ENCODE measurements around the gene GPR108. TPM values are rescaled to one million over a fixed set of nuclear protein-coding genes. Genes with fewer than 3 reads are reported as not detected.
"Not testable (repeated sequence)": the region's sequence is repeated elsewhere in the genome, so short reads cannot be mapped to it uniquely, and the experiment has no call there.

Gene GPR108
- 48.7 and 75.2 TPM in 2 replicates for total RNA-seq

GRCh38 chr19:6737284-6737872, at the start of gene GPR108:
Gene GPR108 (minus strand): TSS chr19:6737580. CDS start chr19:6737576, 4 bp downstream.
- peak; percentile 100 for DNase-seq (ENCODE audit: extremely low read depth, low read depth, low spot score)

DNA sequence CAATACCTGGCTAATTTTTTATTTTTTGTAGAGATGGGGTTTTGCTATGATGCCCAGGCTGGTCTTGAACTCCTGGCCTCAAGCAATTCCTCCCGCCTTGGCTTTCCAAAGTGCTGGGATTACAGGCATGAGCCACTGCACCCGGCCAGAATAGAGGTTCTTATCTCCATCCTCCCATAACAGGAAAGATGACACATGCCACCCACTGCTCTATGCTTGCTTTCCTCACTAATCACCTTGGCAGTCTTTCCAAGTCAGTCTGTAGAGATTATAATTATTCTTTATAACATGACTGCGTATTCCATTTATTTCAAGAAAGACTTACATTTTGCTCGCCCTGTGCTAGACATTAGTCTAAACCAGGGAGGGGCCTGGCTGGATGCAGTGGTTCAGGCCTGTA, 41.8 kb upstream of the GPR108 start:
- no peak for DNase-seq (ENCODE audit: extremely low read depth, low read depth, low spot score)

- DNase-seq (ENCODE audit: extremely low read depth, low read depth, low spot score): no peak
Measured at GRCh38 chr19:6778386-6778785, 41.0 kb upstream of the GPR108 start.

DNA sequence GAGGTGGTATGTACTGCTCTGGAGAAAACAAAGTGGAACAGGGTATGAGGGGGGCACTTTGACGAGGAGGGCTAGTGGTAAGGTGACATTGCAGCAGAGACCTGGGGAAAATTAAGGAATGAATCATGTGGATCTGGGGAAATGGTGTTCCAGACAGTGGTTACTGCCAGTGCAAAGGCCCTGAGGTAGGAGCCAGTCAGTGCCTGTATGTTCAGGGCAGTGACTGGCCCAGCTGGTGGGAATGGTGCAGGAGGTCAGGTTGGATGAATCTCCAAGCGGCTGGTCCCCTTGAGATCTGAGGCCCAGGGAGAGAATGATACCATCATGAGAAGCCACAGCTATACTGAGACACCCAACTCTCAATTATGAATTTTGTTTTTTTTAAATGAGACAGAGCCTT, 40.1 kb upstream of the GPR108 start:
- no peak for DNase-seq (ENCODE audit: extremely low read depth, low read depth, low spot score)

DNA sequence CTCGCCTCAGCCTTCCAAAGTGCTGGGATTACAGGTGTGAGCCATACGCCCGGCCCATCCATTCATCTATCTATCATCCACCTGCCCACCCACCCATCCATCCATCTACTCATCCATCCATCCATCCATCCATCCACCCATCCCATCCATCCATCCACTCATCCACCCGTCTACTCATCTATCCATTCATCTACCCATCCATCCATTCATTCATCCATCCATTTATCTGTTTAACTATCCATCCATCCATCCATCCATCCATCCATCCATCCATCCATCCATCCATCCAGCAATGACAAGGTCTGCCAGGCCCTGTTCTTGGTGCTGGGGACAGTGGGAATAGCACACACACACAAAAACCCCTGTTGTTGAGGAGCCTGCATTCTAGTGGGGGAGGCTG, 39.6 kb upstream of the GPR108 start:
- DNase-seq (ENCODE audit: extremely low read depth, low read depth, low spot score): no peak

DNA sequence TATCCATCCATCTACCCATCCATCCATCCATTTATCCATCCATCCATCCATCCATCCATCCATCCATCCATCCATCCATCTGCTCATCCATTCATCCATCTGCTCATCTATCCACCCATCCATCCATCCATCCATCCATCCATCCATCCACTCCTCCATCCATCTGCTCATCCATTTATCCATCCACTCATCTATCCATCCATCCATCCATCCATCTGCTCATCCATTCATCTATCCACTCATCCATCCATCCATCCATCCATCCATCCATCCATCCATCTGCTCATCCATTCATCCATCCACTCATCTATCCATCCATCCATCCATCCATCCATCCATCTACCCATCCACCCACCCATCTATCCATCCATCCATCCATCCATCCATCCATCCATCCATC, 38.7 kb upstream of the GPR108 start:
- not testable (repeated sequence) for DNase-seq (ENCODE audit: extremely low read depth, low read depth, low spot score)

GRCh38 chr19:6774821-6775707, 37.7 kb upstream of the GPR108 start:
- no peak for DNase-seq (ENCODE audit: extremely low read depth, low read depth, low spot score)

GRCh38 chr19:6773323-6773931, 36.0 kb upstream of the GPR108 start:
- no peak for DNase-seq (ENCODE audit: extremely low read depth, low read depth, low spot score)

DNA sequence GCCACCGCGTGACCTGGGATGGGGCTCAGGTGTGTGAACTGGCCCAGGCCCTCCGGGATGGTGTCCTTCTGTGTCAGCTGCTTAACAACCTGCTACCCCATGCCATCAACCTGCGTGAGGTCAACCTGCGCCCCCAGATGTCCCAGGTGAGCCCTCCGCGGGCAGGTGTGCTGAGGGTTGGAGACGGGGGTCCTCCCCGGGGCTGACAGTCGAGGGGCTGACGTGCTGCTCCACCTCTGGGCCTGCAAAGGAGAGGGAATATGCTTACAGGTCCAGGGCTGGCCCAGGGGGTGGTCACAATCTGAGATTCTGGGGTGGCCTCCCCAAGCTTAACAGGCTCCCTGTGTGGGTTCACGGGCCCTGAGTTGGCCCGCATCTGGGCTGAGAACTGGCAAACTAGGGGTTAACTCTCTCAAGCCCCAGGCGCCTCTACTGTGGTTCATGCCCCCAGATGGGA, 35.5 kb upstream of the GPR108 start:
- DNase-seq (ENCODE audit: extremely low read depth, low read depth, low spot score): no peak

GRCh38 chr19:6772028-6772865, 34.9 kb upstream of the GPR108 start, which contains the start of gene VAV1:
Gene VAV1 (plus strand): TSS chr19:6772708. CDS start chr19:6772808, 100 bp downstream.
- DNase-seq (ENCODE audit: extremely low read depth, low read depth, low spot score): no peak

DNA sequence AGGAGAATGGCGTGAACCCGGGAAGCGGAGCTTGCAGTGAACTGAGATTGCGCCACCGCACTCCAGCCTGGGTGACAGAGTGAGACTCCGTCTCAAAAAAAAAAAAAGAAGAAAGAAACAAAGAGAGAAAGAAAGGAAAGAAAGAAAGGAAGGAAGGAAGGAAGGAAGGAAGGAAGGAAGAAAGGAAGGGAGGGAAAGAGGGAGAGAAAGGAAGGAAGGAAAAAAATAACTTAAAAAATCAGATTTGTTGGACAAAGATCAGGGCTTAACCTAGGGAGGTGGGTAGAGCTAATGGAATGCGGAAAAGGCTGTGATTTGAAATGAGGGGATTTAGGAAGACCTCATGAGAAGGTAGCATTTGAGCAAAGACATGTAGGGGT, 34.3 kb upstream of the GPR108 start:
- DNase-seq (ENCODE audit: extremely low read depth, low read depth, low spot score): not testable (repeated sequence)

DNA sequence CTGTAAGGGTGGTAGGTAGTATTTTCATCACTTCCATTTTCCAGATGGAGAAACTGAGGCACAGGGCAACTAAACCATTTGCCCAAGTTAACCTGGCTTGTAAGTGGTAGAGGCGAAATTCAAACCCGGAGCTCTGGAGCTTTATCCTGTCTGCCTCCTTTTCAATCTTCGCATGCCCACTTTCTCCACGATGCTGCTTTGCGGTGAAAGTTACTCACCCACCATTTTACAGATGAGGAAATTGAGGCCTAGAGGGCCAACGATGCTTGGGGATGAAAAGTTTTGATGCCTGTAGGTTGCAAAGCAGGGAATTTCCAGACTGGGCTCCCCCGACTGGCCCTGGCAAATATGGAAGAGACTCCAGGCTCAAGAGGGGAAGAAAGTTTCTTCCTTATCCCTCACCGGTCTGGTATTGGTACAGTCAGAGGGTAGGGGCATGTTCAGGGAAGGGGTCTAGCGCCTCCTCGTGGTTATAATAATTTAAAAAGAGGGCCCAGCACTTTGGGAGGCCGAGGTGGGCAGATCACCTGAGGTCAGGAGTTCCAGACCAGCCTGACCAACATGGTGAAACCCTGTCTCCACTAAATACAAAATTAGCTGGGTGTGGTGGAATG, 31.7 kb upstream of the GPR108 start:
- DNase-seq (ENCODE audit: extremely low read depth, low read depth, low spot score): no peak

- no peak for DNase-seq (ENCODE audit: extremely low read depth, low read depth, low spot score)
Measured at GRCh38 chr19:6768236-6768785, 30.9 kb upstream of the GPR108 start.

GRCh38 chr19:6767357-6768235, 30.2 kb upstream of the GPR108 start, which contains the start of gene SH2D3A:
Gene SH2D3A (minus strand): TSS chr19:6767435. CDS start chr19:6763748, 3,687 bp downstream.
- no peak for DNase-seq (ENCODE audit: extremely low read depth, low read depth, low spot score)

GRCh38 chr19:6767081-6767356, 29.6 kb upstream of the GPR108 start:
- DNase-seq (ENCODE audit: extremely low read depth, low read depth, low spot score): no peak

- no peak for DNase-seq (ENCODE audit: extremely low read depth, low read depth, low spot score)
Measured at GRCh38 chr19:6766357-6767080, 29.1 kb upstream of the GPR108 start.

DNA sequence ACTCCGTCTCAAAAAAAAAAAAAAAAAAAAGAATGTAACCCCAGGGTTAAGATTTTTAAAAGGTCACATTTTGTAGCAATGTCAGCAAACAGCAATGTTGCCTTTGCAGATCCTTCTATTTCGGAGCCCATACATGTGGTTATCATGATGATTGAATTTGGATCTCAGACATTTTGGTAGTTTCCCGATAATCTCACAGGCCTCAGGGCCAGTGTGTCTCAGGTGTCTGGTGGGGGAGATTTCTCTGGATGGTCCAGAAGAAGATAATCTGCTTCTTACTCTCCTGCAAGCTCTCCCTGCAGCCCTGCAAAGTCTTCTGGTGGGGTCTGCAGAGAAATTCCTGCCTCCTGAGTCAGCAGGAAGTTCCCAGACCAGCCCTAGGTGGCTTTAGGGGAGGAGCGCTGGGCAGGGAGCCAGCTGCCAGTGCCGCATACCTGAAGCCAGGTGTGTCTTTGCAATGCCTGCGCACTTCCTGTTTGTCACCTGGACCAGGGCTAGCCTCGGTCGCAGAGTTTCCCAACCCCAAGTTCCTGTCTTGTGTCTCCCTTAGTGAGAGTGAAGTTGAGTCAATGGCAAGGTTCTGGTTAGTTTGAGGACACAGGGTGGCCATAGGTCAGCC, 28.5 kb upstream of the GPR108 start:
- DNase-seq (ENCODE audit: extremely low read depth, low read depth, low spot score): no peak

DNA sequence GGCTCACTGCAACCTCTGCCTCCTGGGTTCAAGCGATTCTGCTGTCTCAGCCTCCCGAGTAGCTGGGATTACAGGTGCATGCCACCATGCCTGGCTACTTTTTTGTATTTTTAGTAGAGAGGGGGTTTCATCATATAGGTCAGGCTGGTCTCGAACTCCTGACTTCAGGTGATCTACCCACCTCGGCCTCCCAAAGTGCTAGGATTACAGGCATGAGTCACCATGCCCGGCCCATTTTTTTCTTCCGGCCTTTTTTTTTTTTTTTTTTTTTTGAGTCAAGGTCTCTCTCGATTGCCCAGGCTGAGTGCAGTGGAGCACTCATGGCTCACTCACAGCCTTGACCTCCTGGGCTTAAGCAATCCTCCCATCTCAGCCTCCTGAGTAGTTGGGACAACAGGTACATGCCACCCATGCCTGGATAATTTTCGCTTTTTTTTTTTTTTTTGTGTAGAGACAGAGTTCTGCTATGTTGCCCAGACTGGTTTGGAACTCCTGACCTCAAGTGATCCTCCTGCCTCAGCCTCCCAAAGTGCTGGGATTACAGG, 24.9 kb upstream of the GPR108 start:
- DNase-seq (ENCODE audit: extremely low read depth, low read depth, low spot score): not testable (repeated sequence)
